K562 (cell line): ENCODE data around the gene MBD6. TPM values are rescaled to one million over a fixed set of nuclear protein-coding genes. Genes with fewer than 3 reads are reported as not detected.
A peak's percentile ranks its signal among the peaks of the same experiment; 100 is the strongest.

Source experiments
- ATAC-seq: fragments of 200-7000 bp; cut with Tn5 transposase; 3 replicates; pipeline ENCODE4 v1.9.1; 2020; ENCODE audit warnings: moderate library complexity
- BruUV-seq: library from RNA; stranded (reverse); fragments of 400-500 nt; replicated peaks from 2 replicates; lab custom pipeline; 2021; lab: Mats Ljungman, UMichigan
- CTCF ChIA-PET: fragments of 300-600 bp; formaldehyde crosslinking; extraction: SDS; loops from one replicate; lab custom pipeline; 2021; ENCODE audit warnings: low intra/inter-chr PET ratio; lab: Yijun Ruan, JAX
- POLR2A ChIA-PET: fragments of 300-600, 350-650 bp; sonication (Branson Sonifier 250); formaldehyde crosslinking; extraction: SDS; loops from one replicate; lab custom pipeline; 2021; ENCODE audit warnings: antibody characterized with exemption, inconsistent platforms; lab: Yijun Ruan, JAX
- DNase-seq, 4 experiments: peaks; one replicate each; pipeline versions ENCODE4 v3.0.0 to v3.0.0-alpha.2; 2011 to 2018; ENCODE audit warnings: low spot score in 3 of 4, mixed read lengths in 3 of 4; ENCODE audit errors: extremely low read depth in 1 of 4
- FAIRE-seq: peaks from 2 replicates; lab custom pipeline; 2011; peaks lifted over from hg19 to GRCh38; lab: Jason Lieb, UNC
- H2AFZ ChIP-seq: 2 replicates; pipeline ENCODE4 v1.6.0; 2011; ENCODE audit warnings: low read depth, low read length, control low read depth, inconsistent platforms
- H3K27ac ChIP-seq: fragments of 200-600 bp; 3 replicates; pipeline ENCODE4 v1.8.0; 2011; ENCODE audit warnings: low read depth, mild to moderate bottlenecking, control low read depth, inconsistent platforms, low read length, moderate library complexity, mixed read lengths; ENCODE audit errors: extremely low read depth
- H3K27me3 ChIP-seq, 2 experiments: fragments of 300-600 bp in 1 of 2; 2 replicates in 1 of 2; 3 replicates in 1 of 2; pipeline versions ENCODE4 v1.6.0 to v1.8.0; 2011; ENCODE audit warnings: inconsistent platforms in 2 of 2, low read length in 2 of 2, mild to moderate bottlenecking in 1 of 2, mixed read lengths in 1 of 2, moderate library complexity in 1 of 2; ENCODE audit not compliant: control insufficient read depth in 2 of 2, insufficient read depth in 2 of 2
- H3K36me3 ChIP-seq: fragments of 300-600 bp; 3 replicates; pipeline ENCODE4 v1.8.0; 2011; ENCODE audit warnings: mild to moderate bottlenecking, low read length, inconsistent platforms; ENCODE audit not compliant: control insufficient read depth, insufficient read depth
- H3K4me1 ChIP-seq, 2 experiments: fragments of 200-600 bp in 1 of 2; replicated peaks in 1 of 2; 2 replicates in 1 of 2; 3 replicates in 1 of 2; pipeline versions ENCODE4 v1.5.1 to v1.8.0; 2011; ENCODE audit warnings: inconsistent platforms in 2 of 2, low read length in 2 of 2, mild to moderate bottlenecking in 1 of 2, mixed read lengths in 1 of 2, moderate library complexity in 1 of 2; ENCODE audit not compliant: control insufficient read depth in 2 of 2, insufficient read depth in 2 of 2
- H3K4me2 ChIP-seq: 2 replicates; pipeline ENCODE4 v1.6.1; 2011; ENCODE audit warnings: low read length, control low read depth, inconsistent platforms, mixed read lengths; ENCODE audit not compliant: insufficient read depth
- H3K4me3 ChIP-seq: fragments of 200-600 bp; sonication (generic), shearing (Covaris generic); 2 replicates; pipeline ENCODE4 v1.5.1; 2016; ENCODE audit warnings: control low read depth, inconsistent platforms
- H3K79me2 ChIP-seq: fragments of 200-600 bp; 3 replicates; pipeline ENCODE4 v1.8.0; 2011; ENCODE audit warnings: low read length, inconsistent platforms; ENCODE audit not compliant: control insufficient read depth, insufficient read depth
- H3K9ac ChIP-seq, 2 experiments: 2 replicates each; pipeline versions ENCODE4 v1.6.0 to v1.6.1; 2011; ENCODE audit warnings: low read depth in 2 of 2, low read length in 2 of 2, control low read depth in 1 of 2, inconsistent platforms in 1 of 2, mild to moderate bottlenecking in 1 of 2, mixed read lengths in 1 of 2; ENCODE audit not compliant: insufficient read depth in 1 of 2
- H3K9me1 ChIP-seq: one replicate; pipeline ENCODE4 v1.6.0; 2011; ENCODE audit warnings: inconsistent platforms, mild to moderate bottlenecking, low read length, moderate library complexity; ENCODE audit not compliant: control insufficient read depth, insufficient read depth
- H3K9me3 ChIP-seq: replicated peaks from 2 replicates; pipeline ENCODE4 v1.5.1; 2011; ENCODE audit warnings: low read depth, low read length, inconsistent platforms; ENCODE audit not compliant: control insufficient read depth, insufficient read depth
- H4K20me1 ChIP-seq: replicated peaks from 2 replicates; pipeline ENCODE4 v1.6.1; 2011; ENCODE audit warnings: low read length, inconsistent platforms, mixed read lengths; ENCODE audit not compliant: control insufficient read depth, insufficient read depth
- CGGBP1 ChIP-seq: fragments of 250-450 bp; sonication (Bioruptor Pico); IDR thresholded peaks from 2 replicates; pipeline ENCODE4 v1.9.0; 2021; ENCODE audit warnings: mild to moderate bottlenecking
- GATAD2B ChIP-seq: fragments of 450-650 bp; IDR thresholded peaks from 2 replicates; pipeline ENCODE4 v1.6.1; 2017; ENCODE audit warnings: mild to moderate bottlenecking, borderline replicate concordance
- HDAC3 ChIP-seq: fragments of 450-650 bp; IDR thresholded peaks from 2 replicates; pipeline ENCODE4 v1.6.1; 2018; ENCODE audit warnings: borderline replicate concordance, mild to moderate bottlenecking, moderate library complexity; ENCODE audit not compliant: partially characterized antibody
- KDM4B ChIP-seq, 2 experiments: fragments of 450-650 bp in 1 of 2; sonication (generic) in 1 of 2; IDR thresholded peaks; 2 replicates each; pipeline ENCODE4 v1.6.1; 2016 to 2017; ENCODE audit warnings: borderline replicate concordance in 2 of 2, antibody characterized with exemption in 1 of 2, low read depth in 1 of 2, mild to moderate bottlenecking in 1 of 2
- MNT ChIP-seq, 2 experiments: fragments of 450-650 bp; conservative IDR thresholded peaks; 2 replicates each; pipeline ENCODE4 v1.6.1; 2017; ENCODE audit warnings: mild to moderate bottlenecking in 2 of 2, moderate library complexity in 2 of 2
- MYNN ChIP-seq, 2 experiments: sonication (generic); formaldehyde crosslinking in 1 of 2; IDR thresholded peaks; 2 replicates each; pipeline versions ENCODE4 v1.5.0 to v1.6.1; 2016 to 2020; ENCODE audit warnings: antibody characterized with exemption in 1 of 2, missing genetic modification reagents in 1 of 2
- NFE2 ChIP-seq: IDR thresholded peaks from 2 replicates; pipeline ENCODE4 v1.6.1; 2014; ENCODE audit warnings: antibody characterized with exemption, low read depth
- NRF1 ChIP-seq, 2 experiments: fragments of 450-650 bp; IDR thresholded peaks in 1 of 2; conservative IDR thresholded peaks in 1 of 2; 2 replicates each; pipeline ENCODE4 v1.6.1; 2014; ENCODE audit warnings: mild to moderate bottlenecking in 2 of 2
- POLR3G ChIP-seq: IDR thresholded peaks from 2 replicates; pipeline ENCODE4 v1.6.1; 2011; ENCODE audit not compliant: insufficient read length, insufficient replicate concordance; ENCODE audit errors: extremely low read depth
- RBM34 ChIP-seq: fragments of 200-400 bp; formaldehyde crosslinking; IDR thresholded peaks from 2 replicates; pipeline ENCODE4 v1.6.1; 2018; ENCODE audit warnings: low read length, borderline replicate concordance; ENCODE audit not compliant: insufficient read depth
- RFX7 ChIP-seq: fragments of 250-450 bp; sonication (Bioruptor Pico); IDR thresholded peaks from 2 replicates; pipeline ENCODE4 v1.5.1; 2021; ENCODE audit warnings: mild to moderate bottlenecking
- ZBTB2 ChIP-seq: fragments of 450-650 bp; IDR thresholded peaks from 2 replicates; pipeline ENCODE4 v1.6.1; 2016; ENCODE audit warnings: antibody characterized with exemption
- ZKSCAN3 ChIP-seq: fragments of 250-450 bp; sonication (Bioruptor Pico); IDR thresholded peaks from 2 replicates; pipeline ENCODE4 v1.4.0; 2020
- ZNF165 ChIP-seq: fragments of 250-450 bp; sonication (Bioruptor Pico); IDR thresholded peaks from 2 replicates; pipeline ENCODE4 v1.4.0; 2020; ENCODE audit warnings: borderline replicate concordance
- WGBS: fragments of 100-300 bp; shearing (Covaris generic); methylation state at CpG from one replicate; pipeline ENCODE4 v1.1.6; 2016; ENCODE audit warnings: low coverage, mixed read lengths; ENCODE audit not compliant: insufficient coverage; ENCODE audit errors: missing lambda C conversion rate; 5-methylcytosine and 5-hydroxymethylcytosine counted together
- in situ Hi-C: fragments of 300-500 bp; cut with MboI; formaldehyde crosslinking; loops from 4 replicates; pipeline ENCODE4 v1.15.0; 2018; ENCODE audit warnings: inconsistent platforms, mixed read lengths
- intact Hi-C: fragments of 100-400 bp; cut with micrococcal nuclease; formaldehyde crosslinking; loops from 2 replicates; pipeline ENCODE4 v1.14.2; 2022
- polyA plus RNA-seq, 8 experiments: library from polyadenylated mRNA; depleted of rRNA in 4 of 8; stranded (reverse) in 5 of 8; unstranded in 3 of 8; fragments of >200 nt; fragmentation: Nextera tagmentation in 2 of 8; fragmentation: Illumina TruSeq in 1 of 8; extraction: Ambion mirVana in 2 of 8; extraction: Trizol in 1 of 8; gene quantifications; 2 replicates each; pipeline versions ENCODE4 v1.2.1 to v1.2.3, GENCODE V29; 2011 to 2014; ENCODE audit warnings: inconsistent platforms in 1 of 8, missing spikeins in 1 of 8
- total RNA-seq, 7 experiments: library from RNA; depleted of rRNA in 6 of 7; stranded (reverse); fragments of >200 nt in 6 of 7; fragmentation: Illumina TruSeq in 2 of 7; extraction: Trizol in 2 of 7; gene quantifications; 2 replicates each; pipeline versions ENCODE4 v1.2.1 to v1.2.3, GENCODE V29; 2011 to 2021; ENCODE audit warnings: low replicate concordance in 1 of 7

MBD6 gene
- total and polyA plus RNA-seq, 9 of the 15 experiments (the other 6 are each of a cell fraction or from before 2014, with no cell fraction given) = 2.0 to 54.8 (median 3.8) TPM

GRCh38 chr12:57541717-57542116 lies 19.1 kb downstream of the MBD6 start:
- 82% methylated on average over 2 of the region's 2 CpGs for WGBS
- H3K9ac ChIP-seq = peak overlapping the region in 1 of 2 experiments; percentile 28; a peak in 1 of 4 replicates
- ATAC-seq (no peak), DNase-seq (no peak), FAIRE-seq (no peak)
- ChIA-PET POLR2A (interaction anchor here (1.1 to 12.7 kb wide), 3 partner anchors 9 to 14 kb away, joined by 3 to 225 read pairs (median 4); partner anchors contain the start of gene MBD6), CTCF (no interaction called here)
- H3K36me3 ChIP-seq = peaks cover 72% of the 10 kb centered on the region
- H3K79me2 ChIP-seq = peaks cover 66% of the 10 kb centered on the region
- H2AFZ ChIP-seq = no peak overlapping the region
- H3K9me1 ChIP-seq = no peaks in the 10 kb centered on the region
- no peak overlapping the region for H3K4me3 ChIP-seq
- peak overlapping the region; percentile 78; the same call in 2 of the 3 replicates for H3K27ac ChIP-seq
- TF ChIP-seq RFX7 = no peak
- no peak for TF ChIP-seq NRF1 (conservative IDR thresholded peaks at IDR 0.05 in 1 of 2, IDR thresholded peaks at IDR 0.05 in 1 of 2)
- TF ChIP-seq POLR3G = no peak
- TF ChIP-seq MYNN (IDR thresholded peaks at IDR 0.05) = no peak
- no peak for TF ChIP-seq MYNN (CRISPR knock-in tag; IDR thresholded peaks at IDR 0.05)
- TF ChIP-seq NFE2 = no peak
- no peak for TF ChIP-seq HDAC3
- no peak for TF ChIP-seq ZBTB2
- no peak for TF ChIP-seq MNT (conservative IDR thresholded peaks at IDR 0.05)
- TF ChIP-seq RBM34 = no peak
- no peak for TF ChIP-seq ZNF165 (CRISPR knock-in tag)
- no peak for TF ChIP-seq GATAD2B
- TF ChIP-seq CGGBP1 (CRISPR knock-in tag) = no peak
- TF ChIP-seq ZKSCAN3 (CRISPR knock-in tag) = no peak
- TF ChIP-seq KDM4B (IDR thresholded peaks at IDR 0.05; ENCODE audit: borderline replicate concordance in 2 of 2, low read depth in 1 of 2) = no peak
- H3K27me3 ChIP-seq = no peaks in the 10 kb centered on the region
- no peak overlapping the region for H3K4me2 ChIP-seq
- BruUV-seq = no TSS peak
- no peaks in the 10 kb centered on the region for H4K20me1 ChIP-seq
- H3K4me1 ChIP-seq = peaks cover 27 to 66% of the 10 kb centered on the region in 2 experiments
- no peaks in the 10 kb centered on the region for H3K9me3 ChIP-seq
- in situ Hi-C loops = no loop called here
- intact Hi-C loops = no loop called here
